Inflammatory macrophage treated with lipopolysaccharide for 4 hours (primary cell): Measurements from ENCODE around the gene DSG1.

Source experiments
- DNase-seq: peaks from one replicate; pipeline ENCODE4 v3.0.0-alpha.2; 2020

The DSG1 gene

DNA sequence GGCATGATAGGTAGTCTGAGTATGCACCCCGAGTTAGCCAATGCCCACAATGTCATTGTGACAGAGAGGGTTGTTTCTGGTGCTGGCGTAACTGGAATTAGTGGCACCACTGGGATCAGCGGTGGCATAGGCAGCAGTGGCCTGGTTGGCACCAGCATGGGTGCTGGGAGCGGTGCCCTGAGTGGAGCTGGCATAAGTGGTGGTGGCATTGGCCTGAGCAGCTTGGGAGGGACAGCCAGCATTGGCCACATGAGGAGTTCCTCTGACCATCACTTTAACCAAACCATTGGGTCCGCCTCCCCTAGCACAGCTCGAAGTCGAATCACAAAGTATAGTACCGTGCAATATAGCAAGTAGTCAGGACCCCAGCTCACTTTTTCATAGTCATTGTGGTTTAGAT lies 37.0 kb downstream of the DSG1 start:
- no peak for DNase-seq

DNA sequence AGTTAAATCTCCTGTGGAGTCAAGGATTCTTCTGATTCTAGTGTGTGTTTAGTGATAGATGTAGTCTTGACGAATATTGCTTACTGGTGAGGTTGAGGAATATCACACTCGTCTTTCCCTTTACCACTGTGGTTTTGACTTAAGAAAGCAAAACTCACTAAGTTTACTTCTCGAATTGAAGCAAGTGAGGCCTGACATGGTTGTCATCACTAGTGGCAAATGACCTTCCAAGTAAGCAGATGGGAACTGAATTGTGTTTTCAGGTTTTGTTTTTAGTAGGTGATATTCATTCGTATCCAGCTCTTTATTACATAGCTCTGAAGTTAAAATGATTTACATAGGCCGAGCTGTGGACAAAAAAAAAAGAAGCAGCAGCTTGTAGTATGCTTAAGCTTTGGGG lies 38.1 kb downstream of the DSG1 start:
- DNase-seq: no peak

- no peak for DNase-seq
Observed at GRCh38 chr18:31364190-31364589, 46.2 kb downstream of the DSG1 start.

DNA sequence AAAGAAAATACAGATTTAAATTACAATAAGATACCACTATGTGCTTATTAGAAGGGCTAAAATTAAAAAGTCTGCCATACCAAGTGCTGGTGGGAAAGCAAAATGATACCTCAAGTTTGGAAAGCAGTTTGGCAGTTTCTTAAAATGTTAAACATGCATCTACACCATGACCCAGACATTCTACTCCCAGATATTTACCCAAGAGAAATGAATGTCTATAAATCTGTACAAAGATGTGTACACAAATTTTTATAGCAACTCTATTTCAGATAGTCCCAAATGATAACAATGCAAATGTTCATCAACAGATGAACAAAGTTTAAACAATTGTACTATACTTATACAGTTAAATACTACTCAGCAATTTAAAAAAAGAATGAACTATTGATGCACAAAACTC lies 51.5 kb downstream of the DSG1 start:
- DNase-seq: no peak

- DNase-seq: no peak
Observed at GRCh38 chr18:31371989-31372388, 54.0 kb downstream of the DSG1 start.

GRCh38 chr18:31373641-31374040 lies 55.7 kb downstream of the DSG1 start:
- no peak for DNase-seq

DNA sequence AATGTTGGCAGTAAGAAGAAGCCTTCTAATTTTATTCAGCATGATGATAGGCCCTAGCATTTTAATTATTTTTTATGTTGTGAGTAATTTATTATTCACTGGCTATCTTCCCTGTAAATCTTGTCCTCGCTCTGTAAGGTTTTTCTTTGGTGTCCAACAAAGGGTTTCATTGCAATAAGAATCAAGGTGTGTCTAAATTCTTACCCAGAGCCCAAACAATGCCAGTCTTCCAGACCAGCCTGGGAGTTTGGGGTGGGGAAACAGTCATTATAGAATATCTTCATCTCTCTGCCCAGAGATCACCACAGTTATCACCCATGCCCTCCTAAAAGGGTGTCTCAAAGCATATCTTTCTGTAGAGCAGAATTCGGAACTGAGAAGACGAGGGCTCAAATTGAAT lies 58.5 kb downstream of the DSG1 start, which contains the start of gene DSG4:
Gene DSG4 (plus strand): TSS at position 301 of the 400 bp plus-strand sequence. CDS start 135 bp downstream, outside the sequence.
- no peak for DNase-seq

DNA sequence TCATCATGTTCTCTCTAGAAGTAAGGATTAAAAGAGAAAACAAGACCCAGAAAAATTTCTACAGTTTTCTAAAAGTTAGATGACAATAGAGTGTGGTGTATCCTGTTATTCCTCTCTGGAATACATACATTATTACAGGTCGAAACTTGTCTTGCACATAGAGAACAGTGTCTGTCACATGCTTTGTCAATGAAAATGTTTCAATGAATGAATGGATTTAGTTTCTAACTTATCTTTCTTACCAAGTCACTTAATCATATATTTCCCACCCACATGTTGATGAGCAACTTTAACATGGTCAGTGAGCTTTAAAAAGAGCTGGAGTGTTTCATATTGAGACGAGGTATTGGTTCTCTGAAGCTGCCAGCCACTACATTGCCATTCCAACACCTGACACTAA lies 63.0 kb downstream of the DSG1 start:
- no peak for DNase-seq

- no peak for DNase-seq
Observed at GRCh38 chr18:31382107-31382506, 64.1 kb downstream of the DSG1 start.

DNA sequence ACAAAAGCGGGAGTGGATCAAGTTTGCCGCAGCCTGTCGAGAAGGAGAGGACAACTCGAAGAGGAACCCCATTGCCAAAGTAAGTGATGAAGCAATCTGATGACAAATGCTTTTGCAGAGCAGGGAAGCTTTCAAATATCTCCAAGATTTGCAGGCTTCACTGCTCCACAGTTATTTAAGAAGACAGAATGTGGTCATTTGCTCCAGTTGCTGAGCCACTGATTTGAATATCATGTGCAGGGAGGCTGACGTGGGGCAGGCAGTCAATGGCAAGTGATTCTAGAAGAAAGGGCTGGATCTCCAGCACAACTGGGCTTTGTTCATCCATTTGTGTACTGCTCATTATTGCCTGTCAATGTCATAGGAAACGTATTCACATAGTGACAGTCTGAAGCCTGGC lies 68.8 kb downstream of the DSG1 start:
- DNase-seq: no peak

GRCh38 chr18:31393286-31393685 lies 75.3 kb downstream of the DSG1 start:
- no peak for DNase-seq

DNA sequence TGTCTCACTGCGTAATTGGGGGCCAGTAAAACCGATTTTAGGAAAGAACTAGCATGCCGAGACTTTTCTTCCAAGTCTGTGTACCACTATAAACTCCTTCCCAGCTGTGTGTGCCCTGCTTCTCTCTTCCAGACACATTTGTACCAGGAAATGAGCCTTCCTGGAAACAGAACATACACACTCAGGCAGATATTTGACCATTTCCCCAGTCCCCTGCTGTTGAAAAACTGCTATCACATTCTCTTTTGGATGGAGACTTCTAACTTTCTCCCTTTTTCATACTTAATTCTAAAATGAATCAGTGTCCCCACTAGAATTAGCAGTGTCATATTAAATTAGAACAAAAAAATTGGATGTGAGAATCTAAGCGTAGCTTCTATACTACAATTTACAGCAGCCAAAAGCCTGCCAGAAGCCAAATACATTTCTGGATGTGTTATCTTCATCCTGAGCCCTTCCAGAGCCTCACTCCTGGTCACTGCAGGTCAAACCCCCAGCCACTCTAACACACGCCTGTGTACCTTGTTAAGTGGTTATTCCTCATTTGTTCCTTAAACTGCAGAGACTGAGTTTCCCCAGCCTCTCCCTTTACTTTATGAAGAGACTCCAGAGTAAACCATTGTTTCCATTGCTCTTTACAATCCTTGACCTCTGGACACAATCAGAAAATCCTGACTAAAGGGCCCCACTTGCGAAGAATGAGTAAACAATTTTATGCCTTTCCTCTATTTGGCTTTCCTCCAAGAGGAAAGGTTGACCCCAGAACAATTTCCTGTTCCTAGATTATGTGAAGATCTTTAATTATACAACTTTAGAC lies 79.0 kb downstream of the DSG1 start:
- DNase-seq: no peak

DNA sequence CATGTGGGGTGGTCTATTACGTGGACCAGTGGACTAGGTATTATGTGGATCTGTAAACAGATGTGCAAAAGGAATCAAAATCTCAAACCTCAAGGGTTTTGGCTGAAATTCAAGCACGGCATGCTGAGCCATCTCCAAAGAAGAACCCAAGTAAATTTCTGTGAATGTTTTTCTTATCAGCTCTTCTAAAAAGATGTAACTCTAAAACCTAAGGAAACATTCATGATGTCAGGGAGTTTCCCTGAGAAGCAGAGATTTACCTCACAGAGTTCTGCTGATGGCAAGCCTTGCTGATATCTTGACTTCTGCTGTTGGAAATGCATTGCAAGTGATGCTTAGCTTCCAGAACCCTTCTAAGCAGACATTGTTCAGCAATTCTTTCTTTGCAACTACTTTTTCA lies 80.2 kb downstream of the DSG1 start:
- no peak for DNase-seq

GRCh38 chr18:31399306-31400032 lies 81.5 kb downstream of the DSG1 start:
- no peak for DNase-seq

GRCh38 chr18:31401156-31402025 lies 83.4 kb downstream of the DSG1 start:
- DNase-seq: no peak

- DNase-seq: no peak
Observed at GRCh38 chr18:31402026-31402373, 84.0 kb downstream of the DSG1 start.

GRCh38 chr18:31403409-31403808 lies 85.4 kb downstream of the DSG1 start:
- no peak for DNase-seq
